Mononuclear cell (primary cell): ENCODE results near the gene ZNF117. TPM values are rescaled to one million over a fixed set of nuclear protein-coding genes. Genes with fewer than 3 reads are reported as not detected.

Experiments
- H3K27me3 ChIP-seq: 2 replicates; pipeline ENCODE4 v1.6.0; 2011; ENCODE audit warnings: low read length, control low read depth; ENCODE audit not compliant: insufficient read depth
- H3K4me1 ChIP-seq: 2 replicates; pipeline ENCODE4 v1.5.1; 2011; ENCODE audit warnings: mild to moderate bottlenecking, low read length, control low read depth; ENCODE audit not compliant: insufficient read depth
- H3K4me3 ChIP-seq: 2 replicates; pipeline ENCODE4 v1.5.1; 2011; ENCODE audit warnings: mild to moderate bottlenecking, low read length, moderate library complexity
- H3K9me3 ChIP-seq: 2 replicates; pipeline ENCODE4 v1.5.1; 2011; ENCODE audit warnings: low read depth, mild to moderate bottlenecking, control low read depth, low read length
- total RNA-seq: library from RNA; depleted of rRNA; stranded (reverse); fragments of >200 nt; gene quantifications from one replicate; pipeline ENCODE4 v1.2.3, GENCODE V29; 2012

Gene ZNF117
- total RNA-seq, 1 donor = 3.8 TPM

GRCh38 chr7:65002972-65003585 lies 12.2 kb upstream of the ZNF117 start:
- Histone ChIP-seq H3K4me3 (no peak overlapping the region), H3K4me1 (peaks cover 56% of the 10 kb centered on the region), H3K27me3 (no peaks in the 10 kb centered on the region), H3K9me3 (peaks cover 10% of the 10 kb centered on the region)

- Histone ChIP-seq H3K9me3 (peaks cover 17% of the 10 kb centered on the region), H3K4me3 (no peak overlapping the region), H3K27me3 (no peaks in the 10 kb centered on the region), H3K4me1 (peaks cover 48% of the 10 kb centered on the region)
Observed at GRCh38 chr7:65001291-65001814, 10.5 kb upstream of the ZNF117 start.

- Histone ChIP-seq H3K27me3 (no peaks in the 10 kb centered on the region), H3K9me3 (peaks cover 31% of the 10 kb centered on the region), H3K4me1 (peaks cover 31% of the 10 kb centered on the region), H3K4me3 (no peak overlapping the region)
Observed at GRCh38 chr7:64999165-65000004, 8.5 kb upstream of the ZNF117 start.

- peaks cover 28% of the 10 kb centered on the region for H3K4me1 ChIP-seq
- H3K9me3 ChIP-seq = peaks cover 32% of the 10 kb centered on the region
- no peaks in the 10 kb centered on the region for H3K27me3 ChIP-seq
- no peak overlapping the region for H3K4me3 ChIP-seq
Observed at GRCh38 chr7:64998865-64999164, 8.0 kb upstream of the ZNF117 start.

GRCh38 chr7:64997927-64998391 lies 7.1 kb upstream of the ZNF117 start:
- Histone ChIP-seq H3K4me3 (no peak overlapping the region), H3K4me1 (peaks cover 27% of the 10 kb centered on the region), H3K9me3 (peaks cover 37% of the 10 kb centered on the region), H3K27me3 (no peaks in the 10 kb centered on the region)

- Histone ChIP-seq H3K4me3 (no peak overlapping the region), H3K27me3 (no peaks in the 10 kb centered on the region), H3K9me3 (peaks cover 37% of the 10 kb centered on the region), H3K4me1 (peaks cover 27% of the 10 kb centered on the region)
Observed at GRCh38 chr7:64997164-64997908, 6.5 kb upstream of the ZNF117 start.

GRCh38 chr7:64996305-64996704 lies 5.5 kb upstream of the ZNF117 start:
- H3K9me3 ChIP-seq = peaks cover 34% of the 10 kb centered on the region
- H3K27me3 ChIP-seq = no peaks in the 10 kb centered on the region
- peaks cover 23% of the 10 kb centered on the region for H3K4me1 ChIP-seq
- no peak overlapping the region for H3K4me3 ChIP-seq

- Histone ChIP-seq H3K27me3 (no peaks in the 10 kb centered on the region), H3K4me3 (no peak overlapping the region), H3K9me3 (peaks cover 47% of the 10 kb centered on the region), H3K4me1 (peaks cover 5% of the 10 kb centered on the region)
Observed at GRCh38 chr7:64993901-64994300, 3.1 kb upstream of the ZNF117 start.

GRCh38 chr7:64992971-64993370 lies 2.1 kb upstream of the ZNF117 start:
- H3K4me3 ChIP-seq = no peak overlapping the region
- no peaks in the 10 kb centered on the region for H3K27me3 ChIP-seq
- no peaks in the 10 kb centered on the region for H3K4me1 ChIP-seq
- peaks cover 56% of the 10 kb centered on the region for H3K9me3 ChIP-seq

- Histone ChIP-seq H3K27me3 (no peaks in the 10 kb centered on the region), H3K4me1 (no peaks in the 10 kb centered on the region), H3K9me3 (peaks cover 61% of the 10 kb centered on the region), H3K4me3 (no peak overlapping the region)
Observed at GRCh38 chr7:64990216-64990615, 620 bp downstream of the ZNF117 start.

- no peaks in the 10 kb centered on the region for H3K27me3 ChIP-seq
- no peaks in the 10 kb centered on the region for H3K4me1 ChIP-seq
- H3K9me3 ChIP-seq = peaks cover 95% of the 10 kb centered on the region
- no peak overlapping the region for H3K4me3 ChIP-seq
Observed at GRCh38 chr7:64978497-64979203, 12.2 kb downstream of the ZNF117 start.

- H3K27me3 ChIP-seq = peaks cover 2% of the 10 kb centered on the region
- peaks cover 42% of the 10 kb centered on the region for H3K9me3 ChIP-seq
- no peaks in the 10 kb centered on the region for H3K4me1 ChIP-seq
- no peak overlapping the region for H3K4me3 ChIP-seq
Observed at GRCh38 chr7:64965594-64965993, 25.2 kb downstream of the ZNF117 start.

- Histone ChIP-seq H3K27me3 (peaks cover under 1% of the 10 kb centered on the region), H3K9me3 (peaks cover 15% of the 10 kb centered on the region), H3K4me3 (no peak overlapping the region), H3K4me1 (no peaks in the 10 kb centered on the region)
Observed at GRCh38 chr7:64959072-64959747, 31.6 kb downstream of the ZNF117 start.

- Histone ChIP-seq H3K9me3 (no peaks in the 10 kb centered on the region), H3K4me1 (peaks cover 8% of the 10 kb centered on the region), H3K4me3 (no peak overlapping the region), H3K27me3 (peaks cover 23% of the 10 kb centered on the region)
Observed at GRCh38 chr7:64951250-64951848, 39.5 kb downstream of the ZNF117 start.
